GM21390 (cell line): Measurements from ENCODE around the gene GLI1.
"Not testable (repeated sequence)": the region's sequence is repeated elsewhere in the genome, so short reads cannot be mapped to it uniquely, and the experiment has no call there.

Experiments used
- ATAC-seq: cut with Tn5 transposase; IDR thresholded peaks from one replicate; pipeline ENCODE4 v1.9.1; 2021; ENCODE audit not compliant: unreplicated experiment

Gene GLI1

GRCh38 chr12:57496822-57497221, 37.2 kb downstream of the GLI1 start:
- ATAC-seq, result no peak

- ATAC-seq, result no peak
Observed at GRCh38 chr12:57497223-57498131, 37.9 kb downstream of the GLI1 start.

GRCh38 chr12:57498132-57498502, 38.5 kb downstream of the GLI1 start:
- no peak for ATAC-seq

- no peak for ATAC-seq
Observed at GRCh38 chr12:57498571-57498970, 39.0 kb downstream of the GLI1 start.

- ATAC-seq, result no peak
Observed at GRCh38 chr12:57500213-57500612, 40.6 kb downstream of the GLI1 start.

GRCh38 chr12:57502311-57502969, 42.9 kb downstream of the GLI1 start:
- not testable (repeated sequence) for ATAC-seq

- not testable (repeated sequence) for ATAC-seq
Observed at GRCh38 chr12:57506541-57506940, 47.0 kb downstream of the GLI1 start.

GRCh38 chr12:57507796-57508195, 48.2 kb downstream of the GLI1 start:
- not testable (repeated sequence) for ATAC-seq

GRCh38 chr12:57511161-57511560, 51.6 kb downstream of the GLI1 start:
- no peak for ATAC-seq

- no peak for ATAC-seq
Observed at GRCh38 chr12:57511588-57512325, 52.2 kb downstream of the GLI1 start.

- ATAC-seq, result no peak
Observed at GRCh38 chr12:57512665-57513064, 53.1 kb downstream of the GLI1 start.

- ATAC-seq, result no peak
Observed at GRCh38 chr12:57513266-57513665, 53.7 kb downstream of the GLI1 start.

GRCh38 chr12:57513677-57514076, 54.1 kb downstream of the GLI1 start:
- not testable (repeated sequence) for ATAC-seq

- ATAC-seq, result not testable (repeated sequence)
Observed at GRCh38 chr12:57514246-57514645, 54.7 kb downstream of the GLI1 start.

GRCh38 chr12:57514720-57515407, 55.3 kb downstream of the GLI1 start:
- no peak for ATAC-seq

GRCh38 chr12:57515408-57515933, 55.9 kb downstream of the GLI1 start:
- ATAC-seq, result no peak

GRCh38 chr12:57515934-57516541, 56.5 kb downstream of the GLI1 start:
- ATAC-seq, result no peak

GRCh38 chr12:57516617-57517153, 57.1 kb downstream of the GLI1 start:
- no peak for ATAC-seq

GRCh38 chr12:57517187-57517586, 57.6 kb downstream of the GLI1 start:
- ATAC-seq, result no peak

GRCh38 chr12:57517718-57518117, 58.1 kb downstream of the GLI1 start:
- not testable (repeated sequence) for ATAC-seq
